ENCODE measurements around the gene OAF. TPM values are rescaled to one million over a fixed set of nuclear protein-coding genes. Genes with fewer than 3 reads are reported as not detected.
A peak's percentile ranks its signal among the peaks of the same experiment; 100 is the strongest.

Gene OAF
- polyA plus RNA-seq, 10 donors = 25.7 to 72.2 (median 52.6) TPM

DNA sequence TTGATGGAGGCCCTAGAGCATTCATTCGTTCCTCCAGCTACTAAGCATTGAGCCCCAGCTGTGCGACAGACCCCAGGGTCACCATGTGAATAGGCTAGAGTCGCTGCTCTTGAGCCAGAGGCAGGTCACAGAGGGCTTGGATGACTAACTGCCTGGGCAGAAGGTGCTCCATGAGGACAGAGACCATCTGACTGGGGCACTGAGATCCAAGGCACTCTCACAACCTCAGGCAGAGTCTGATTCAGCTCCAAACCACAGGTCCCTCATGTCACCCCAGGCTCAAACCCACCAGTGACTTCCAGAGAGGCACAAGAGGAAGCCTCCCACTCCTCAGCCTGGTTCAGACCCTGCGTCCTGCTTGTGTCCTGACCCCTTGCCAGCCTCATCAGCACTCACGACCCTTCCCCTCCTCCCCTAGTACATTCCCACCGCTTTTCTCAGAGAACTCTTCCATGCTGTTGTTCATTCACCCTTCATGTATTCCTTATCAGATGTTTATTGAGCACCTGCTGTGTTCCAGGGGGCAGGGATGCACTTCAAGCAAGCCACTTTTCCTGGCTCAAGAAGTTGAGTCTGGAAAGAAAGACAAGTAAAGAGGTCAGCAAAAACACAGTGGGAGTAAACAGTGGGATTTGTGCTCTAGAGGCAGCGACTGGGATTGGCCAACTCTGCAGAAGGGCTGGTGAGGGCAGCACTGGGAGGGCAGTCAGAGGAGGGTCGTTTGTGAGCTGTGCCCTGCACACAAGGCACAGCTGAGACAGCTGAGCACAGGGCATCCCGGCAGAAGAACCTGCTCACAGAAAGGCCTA lies 9.3 kb downstream of the OAF start:
- no peak for DNase-seq

DNA sequence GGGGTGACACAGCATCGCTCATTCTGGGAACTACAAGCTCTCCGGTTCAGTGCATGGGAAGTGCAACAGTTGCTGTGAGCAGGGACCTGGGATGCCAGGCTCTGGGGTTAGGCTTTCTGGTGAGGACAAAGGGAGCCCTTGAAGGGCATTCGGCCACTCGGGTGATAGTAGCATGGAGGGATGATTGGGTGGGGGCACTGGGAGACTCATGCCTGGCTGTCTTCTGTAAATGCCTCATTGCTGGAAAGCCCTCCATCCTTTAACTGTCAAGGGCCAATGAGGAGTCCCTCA lies 9.9 kb downstream of the OAF start:
- DNase-seq = no peak

DNA sequence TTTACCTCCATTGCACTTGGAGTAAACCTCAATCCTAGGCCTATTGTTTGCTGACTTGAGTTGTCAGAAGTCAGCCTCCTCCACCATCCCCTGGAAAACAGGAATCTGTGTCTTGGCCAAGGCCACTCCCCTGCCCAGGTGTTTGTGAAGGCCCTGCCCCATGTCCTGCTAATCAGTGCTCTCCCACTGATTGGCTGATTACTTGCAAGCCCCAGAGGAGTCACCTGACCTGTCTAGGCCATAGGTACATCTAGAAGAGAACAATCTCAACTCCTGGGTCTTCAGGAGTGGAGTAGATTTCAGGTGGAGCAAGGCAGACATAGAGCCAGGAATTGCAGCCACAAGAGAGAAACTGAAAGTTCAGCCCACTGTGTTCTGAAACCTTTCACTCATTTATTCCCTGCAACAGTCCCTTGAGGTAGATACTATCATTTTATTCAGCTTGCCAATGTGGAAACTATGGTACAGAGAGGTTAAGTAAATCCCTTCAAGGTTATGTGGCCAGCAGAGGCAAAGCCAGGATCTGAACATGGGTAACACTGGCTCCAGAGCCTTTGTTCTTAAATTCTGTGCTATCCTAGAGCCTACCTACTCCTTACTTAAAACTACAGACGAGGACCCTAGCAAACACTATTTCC lies 10.4 kb downstream of the OAF start:
- DNase-seq = no peak

DNA sequence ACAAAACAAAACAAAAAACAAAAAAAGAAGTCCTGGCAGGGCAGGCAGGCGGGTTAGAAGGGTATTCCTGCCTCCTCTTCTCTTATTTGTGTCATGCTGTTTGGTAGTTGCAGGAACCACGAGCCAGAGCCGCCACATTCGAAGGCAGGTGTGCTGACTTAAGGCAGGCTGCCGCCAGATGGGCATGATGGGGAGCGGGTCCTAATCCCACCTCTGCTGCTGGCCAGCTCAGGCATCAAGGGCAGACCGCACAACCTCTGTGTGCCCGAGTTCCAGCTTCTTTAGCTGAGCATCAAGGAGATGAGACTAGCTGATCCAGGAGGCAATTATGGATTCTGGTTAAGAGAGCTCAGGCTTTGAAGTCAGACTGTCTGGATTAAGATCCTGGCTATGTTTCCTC lies 12.1 kb downstream of the OAF start:
- DNase-seq = no peak

DNA sequence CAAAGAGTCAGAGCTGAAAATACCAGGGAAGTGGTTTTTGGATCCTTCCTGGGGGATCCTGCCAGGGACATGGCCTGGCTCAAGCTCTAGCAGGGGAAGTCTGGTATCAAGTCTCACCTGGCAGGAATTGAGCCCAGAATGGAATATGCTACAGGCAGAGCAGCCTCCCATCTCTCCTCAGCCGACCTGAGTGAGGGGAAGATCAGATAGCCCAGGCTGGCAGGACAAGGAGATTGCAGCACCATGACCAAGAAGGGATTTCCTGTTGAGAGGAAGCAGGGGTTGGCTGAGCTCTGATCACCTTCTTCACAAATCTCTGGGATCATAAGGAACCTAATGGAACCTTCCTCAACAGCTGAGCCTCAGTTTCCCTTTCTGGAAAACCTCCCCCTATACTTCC lies 13.0 kb downstream of the OAF start:
- no peak for DNase-seq

DNA sequence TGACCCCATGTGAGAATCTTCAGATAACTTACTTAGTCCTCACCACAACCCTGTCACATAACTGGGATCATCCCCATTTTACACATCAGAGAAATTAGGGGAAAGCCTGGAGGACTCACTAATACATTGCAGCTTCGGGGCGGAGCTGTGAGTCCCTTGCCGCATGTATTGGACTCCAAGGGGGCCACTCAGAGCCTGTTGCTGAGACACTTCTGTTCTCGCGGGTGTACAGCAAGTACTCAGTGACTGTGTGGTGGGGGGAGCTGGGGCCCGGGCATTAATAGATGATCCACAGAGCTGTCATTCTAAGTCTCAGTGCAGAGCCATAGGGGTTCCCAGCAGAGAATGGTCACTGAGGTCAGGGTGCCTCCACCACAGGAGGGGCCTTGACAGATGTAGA lies 13.5 kb downstream of the OAF start:
- DNase-seq = no peak

DNA sequence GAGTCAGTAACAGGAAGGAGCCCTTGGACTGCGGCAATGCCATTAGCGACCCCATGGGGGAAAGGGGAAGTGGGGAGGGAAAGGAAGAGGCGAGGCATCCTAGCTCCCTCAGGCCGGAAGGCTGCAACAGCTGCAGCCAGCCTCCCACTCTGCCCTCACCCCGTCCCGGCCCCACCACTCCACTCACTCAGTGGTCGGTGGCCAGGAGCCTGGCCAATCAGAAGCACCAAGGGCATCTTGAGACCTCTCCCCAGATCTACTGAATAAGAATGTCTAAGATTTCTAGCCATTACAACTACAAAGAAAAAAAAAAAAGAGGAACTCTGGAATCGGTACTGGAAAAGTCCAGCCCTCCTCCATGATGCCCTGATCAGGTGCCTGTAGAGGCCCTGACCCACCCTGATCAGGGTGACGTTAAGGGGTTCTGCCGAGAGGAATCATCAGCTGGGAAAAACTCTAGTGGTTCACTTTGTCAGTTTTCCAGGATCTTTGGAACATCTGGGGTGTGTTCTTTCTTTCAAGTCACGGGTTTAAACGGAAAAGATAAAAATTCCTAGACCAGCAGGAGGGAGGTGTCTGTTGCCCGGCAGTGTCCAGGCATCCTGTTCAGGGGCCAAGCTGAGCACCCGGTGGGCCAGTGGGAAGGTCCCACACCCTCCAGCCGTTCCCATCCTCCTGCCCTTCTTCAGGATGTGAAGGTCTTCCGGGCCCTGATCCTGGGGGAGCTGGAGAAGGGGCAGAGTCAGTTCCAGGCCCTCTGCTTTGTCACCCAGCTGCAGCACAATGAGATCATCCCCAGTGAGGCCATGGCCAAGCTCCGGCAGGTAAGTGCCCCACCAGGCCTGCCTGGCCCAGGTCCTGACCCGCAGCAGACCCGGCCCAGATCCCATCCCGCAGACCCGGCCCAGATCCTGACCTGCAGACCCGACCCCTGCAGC lies 14.4 kb downstream of the OAF start:
- DNase-seq = peak in 2 of 3 donors; percentile 41 to 74

DNA sequence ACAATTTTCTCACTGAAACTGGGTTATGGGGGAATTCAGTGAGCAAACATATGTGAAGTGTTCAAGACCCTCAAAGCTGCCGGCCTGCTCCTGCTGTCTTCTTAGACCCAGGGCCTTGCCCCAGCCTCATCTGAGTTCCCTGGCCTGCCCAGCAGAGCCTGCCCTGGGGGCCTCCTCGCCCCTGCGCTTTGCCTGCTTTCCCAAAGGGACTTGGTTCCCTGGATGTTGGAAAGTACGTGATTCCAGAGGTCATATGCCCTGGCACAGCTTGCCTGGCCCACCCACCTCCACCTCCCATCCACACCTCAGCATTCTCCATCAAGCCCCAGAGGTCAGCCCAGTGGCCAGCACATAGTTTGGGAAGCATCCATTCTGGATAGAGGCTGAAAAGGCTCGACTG lies 15.4 kb downstream of the OAF start:
- no peak for DNase-seq

DNA sequence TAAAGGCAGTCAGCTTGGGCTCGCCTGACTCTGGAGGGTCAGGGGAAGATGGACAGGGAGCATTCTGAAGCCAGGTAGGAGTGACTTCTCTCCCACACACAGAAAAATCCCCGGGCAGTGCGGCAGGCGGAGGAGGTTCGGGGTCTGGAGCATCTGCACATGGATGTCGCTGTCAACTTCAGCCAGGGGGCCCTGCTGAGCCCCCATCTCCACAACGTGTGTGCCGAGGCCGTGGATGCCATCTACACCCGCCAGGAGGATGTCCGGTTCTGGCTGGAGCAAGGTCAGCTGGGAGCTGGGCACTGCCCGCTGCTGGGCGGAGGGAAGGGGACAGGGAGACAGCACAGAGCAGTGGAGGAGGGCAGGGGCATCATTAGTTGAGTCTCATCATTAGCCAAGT lies 15.9 kb downstream of the OAF start:
- no peak for DNase-seq

DNA sequence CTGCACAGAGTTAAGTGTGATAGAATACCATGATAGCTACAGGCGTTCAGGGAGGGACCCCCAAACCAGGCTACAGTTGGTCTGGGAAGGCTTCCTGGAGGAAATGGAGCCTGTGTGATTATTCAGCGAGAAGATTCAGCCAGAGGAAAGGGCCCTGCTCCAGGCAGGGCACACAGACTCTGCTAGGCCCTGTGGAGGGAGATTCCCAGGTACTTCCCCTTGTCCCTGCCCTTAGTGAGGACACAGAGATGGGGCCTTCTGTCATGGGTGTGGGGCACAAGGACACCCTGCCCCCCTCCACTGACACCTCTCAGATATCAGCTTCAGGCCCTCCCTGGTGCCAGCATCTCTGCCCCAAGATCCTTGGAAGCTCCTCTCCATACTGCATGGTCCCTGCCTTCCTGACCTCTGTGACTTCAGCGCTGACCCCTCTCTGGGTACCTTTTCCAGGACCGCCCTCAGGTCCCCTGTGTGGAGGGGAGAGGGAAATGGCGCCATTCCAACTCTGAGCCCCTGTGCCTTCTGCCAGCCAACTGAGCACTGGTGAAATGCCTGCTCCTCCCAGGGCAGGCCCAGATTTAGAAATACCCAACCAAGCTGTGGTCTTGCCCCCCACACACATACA lies 16.5 kb downstream of the OAF start:
- DNase-seq = no peak

DNA sequence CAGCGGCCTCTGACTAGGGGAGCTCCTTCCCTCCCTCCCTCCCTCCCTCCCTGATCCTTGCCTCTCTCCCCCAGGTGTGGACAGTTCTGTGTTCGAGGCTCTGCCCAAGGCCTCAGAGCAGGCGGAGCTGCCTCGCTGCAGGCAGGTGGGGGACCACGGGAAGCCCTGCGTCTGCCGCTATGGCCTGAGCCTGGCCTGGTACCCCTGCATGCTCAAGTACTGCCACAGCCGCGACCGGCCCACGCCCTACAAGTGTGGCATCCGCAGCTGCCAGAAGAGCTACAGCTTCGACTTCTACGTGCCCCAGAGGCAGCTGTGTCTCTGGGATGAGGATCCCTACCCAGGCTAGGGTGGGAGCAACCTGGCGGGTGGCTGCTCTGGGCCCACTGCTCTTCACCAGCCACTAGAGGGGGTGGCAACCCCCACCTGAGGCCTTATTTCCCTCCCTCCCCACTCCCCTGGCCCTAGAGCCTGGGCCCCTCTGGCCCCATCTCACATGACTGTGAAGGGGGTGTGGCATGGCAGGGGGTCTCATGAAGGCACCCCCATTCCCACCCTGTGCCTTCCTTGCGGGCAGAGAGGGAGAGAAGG lies 18.1 kb downstream of the OAF start:
- no peak for DNase-seq

DNA sequence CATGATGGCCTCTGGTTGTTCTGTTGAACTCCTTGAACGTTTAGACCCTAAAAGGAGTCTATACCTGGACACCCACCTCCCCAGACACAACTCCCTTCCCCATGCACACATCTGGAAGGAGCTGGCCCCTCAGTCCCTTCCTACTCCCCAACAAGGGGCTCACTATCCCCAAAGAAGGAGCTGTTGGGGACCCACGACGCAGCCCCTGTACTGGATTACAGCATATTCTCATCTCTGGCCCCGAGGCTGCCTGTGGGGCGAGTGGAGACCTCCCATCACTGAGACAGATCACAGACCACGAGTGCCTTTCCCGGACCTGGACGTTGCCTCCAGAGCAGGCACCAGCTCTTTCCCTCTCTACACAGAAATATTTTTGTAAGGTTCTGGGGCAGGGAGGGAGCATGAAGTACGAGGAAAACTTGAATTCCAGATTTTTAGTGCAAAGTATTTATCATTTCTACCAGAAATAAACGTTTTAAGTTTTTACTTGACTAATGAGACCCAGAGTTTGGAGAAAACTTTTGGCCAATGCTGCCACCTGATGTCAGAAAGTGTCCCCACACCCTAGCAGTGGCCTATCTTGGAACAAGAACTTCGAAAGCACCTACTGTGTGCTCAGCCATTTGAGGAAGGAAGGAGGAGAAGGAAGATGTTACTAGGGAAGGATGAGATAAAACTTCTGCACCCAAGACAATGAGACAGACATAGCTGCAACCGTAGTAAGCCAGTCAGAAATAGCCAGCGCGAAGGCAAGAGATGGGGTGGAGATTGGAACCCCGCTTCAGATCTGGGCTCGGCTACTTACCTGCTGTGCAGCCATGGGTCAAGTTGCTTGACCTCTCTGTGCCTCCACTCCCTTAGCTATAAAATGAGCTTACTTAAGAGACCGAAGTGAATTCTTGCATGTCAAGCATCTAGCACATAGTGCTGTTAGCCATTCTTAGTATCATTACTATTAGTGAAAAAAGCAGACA lies 18.9 kb downstream of the OAF start:
- peak in 1 of 3 donors; percentile 65 for DNase-seq

DNA sequence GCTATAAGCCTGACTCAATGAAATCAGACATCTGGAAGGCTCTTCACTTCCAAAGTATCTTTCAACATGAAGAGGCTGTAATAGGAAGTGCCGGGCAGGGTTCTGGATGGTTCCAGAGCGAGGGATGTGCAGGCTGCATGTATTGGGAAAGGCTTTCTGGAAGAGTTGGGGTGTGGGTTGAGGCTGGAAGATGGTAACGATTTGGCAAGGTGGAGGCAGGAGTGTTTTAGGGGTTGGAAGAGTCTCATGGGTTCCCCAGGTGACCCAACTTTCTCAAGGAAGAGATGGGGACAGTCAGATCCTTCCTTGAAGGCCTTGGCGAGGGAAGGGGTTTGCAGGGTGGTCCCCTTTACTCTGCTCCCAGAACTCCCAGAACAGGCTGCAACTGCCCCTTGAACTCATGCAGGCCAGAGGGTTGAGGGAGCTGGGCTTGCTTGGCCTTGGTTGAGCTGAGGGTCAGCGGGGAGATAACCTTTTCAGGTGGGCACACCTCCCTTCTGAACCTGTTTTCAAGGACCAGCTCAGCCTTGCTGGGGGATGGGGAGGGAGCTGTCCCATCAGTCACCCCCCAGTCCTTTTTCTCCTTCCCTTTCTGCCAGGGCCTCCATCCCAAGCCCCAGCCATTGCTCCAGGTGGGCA lies 19.7 kb downstream of the OAF start:
- DNase-seq = no peak

DNA sequence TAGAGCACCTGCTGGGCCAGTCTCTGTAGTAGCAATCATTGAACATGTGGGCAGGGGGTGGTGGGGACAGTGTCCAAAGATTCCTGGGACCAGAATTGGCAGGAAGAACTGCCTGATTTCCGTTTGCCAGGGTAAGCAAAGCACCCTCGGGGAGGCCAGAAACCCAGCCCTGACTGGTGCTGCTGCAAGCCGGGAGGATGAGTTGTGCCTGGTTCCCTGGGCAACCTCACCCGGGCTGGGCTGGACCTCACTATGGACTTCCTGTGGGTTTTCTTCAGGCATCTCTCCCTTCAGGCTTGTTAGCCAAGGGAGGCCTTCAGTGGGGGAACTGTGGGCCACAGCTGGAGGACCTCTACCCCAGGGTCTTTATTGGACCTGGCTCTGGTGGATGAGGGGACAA lies 21.1 kb downstream of the OAF start:
- DNase-seq = no peak

DNA sequence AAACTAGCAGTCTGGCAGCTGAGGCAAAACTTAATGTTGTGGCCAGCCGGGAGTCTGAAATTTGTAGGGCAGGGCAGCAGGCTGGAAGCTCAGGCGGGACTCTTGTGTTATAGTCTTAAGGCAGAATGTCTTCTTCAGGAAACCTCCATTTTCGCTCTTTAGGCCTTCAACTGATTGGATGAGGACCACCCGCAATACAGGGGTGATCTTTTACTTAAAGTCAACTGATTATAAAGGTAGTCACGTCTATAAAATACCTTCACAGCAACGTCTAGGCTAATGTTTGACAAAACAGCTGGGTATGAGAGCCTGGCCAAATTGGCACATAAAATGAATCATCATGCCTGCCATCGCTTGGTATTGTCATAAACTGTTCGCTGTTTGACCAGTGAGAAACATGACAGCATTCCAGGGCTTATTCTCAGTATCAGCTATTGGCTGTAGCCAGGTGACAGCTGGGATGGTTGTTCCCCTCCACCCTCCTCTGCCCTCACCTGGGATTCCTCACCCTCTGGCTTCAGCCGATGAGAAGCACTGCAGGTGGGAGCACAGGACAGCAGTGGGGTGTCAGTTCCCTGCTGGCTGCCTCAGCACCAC lies 22.5 kb downstream of the OAF start:
- DNase-seq = no peak

DNA sequence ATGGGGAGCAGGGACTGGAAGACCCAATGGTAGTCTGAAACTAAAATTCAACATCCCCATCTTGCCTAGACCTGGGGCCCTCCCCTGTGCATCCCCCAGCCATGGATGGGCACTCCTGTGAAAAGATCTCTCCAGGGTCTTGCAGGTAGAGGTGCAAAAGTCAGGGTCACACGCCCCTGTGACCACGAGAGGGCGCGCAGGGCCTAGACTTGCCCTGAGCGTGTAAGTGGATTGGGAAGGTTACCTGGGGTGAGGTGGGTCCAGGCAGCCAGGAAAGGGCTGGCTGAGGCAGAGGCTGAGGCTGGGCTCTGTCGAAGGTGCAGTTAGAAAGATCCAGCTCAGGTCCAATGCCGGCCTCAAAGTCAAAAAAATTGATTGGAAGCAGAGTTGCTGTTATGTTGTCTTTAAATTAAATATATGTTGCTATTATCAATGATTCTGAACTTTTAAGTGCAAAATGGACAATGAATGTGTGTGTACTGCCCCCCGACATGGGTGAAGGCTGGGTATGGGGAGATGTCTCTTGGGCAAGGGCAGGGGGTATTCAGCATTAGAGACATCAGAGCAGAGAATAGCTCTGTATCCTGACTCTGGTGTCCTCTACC lies 24.3 kb downstream of the OAF start:
- DNase-seq = peak in 2 of 3 donors; percentile 57 to 65

DNA sequence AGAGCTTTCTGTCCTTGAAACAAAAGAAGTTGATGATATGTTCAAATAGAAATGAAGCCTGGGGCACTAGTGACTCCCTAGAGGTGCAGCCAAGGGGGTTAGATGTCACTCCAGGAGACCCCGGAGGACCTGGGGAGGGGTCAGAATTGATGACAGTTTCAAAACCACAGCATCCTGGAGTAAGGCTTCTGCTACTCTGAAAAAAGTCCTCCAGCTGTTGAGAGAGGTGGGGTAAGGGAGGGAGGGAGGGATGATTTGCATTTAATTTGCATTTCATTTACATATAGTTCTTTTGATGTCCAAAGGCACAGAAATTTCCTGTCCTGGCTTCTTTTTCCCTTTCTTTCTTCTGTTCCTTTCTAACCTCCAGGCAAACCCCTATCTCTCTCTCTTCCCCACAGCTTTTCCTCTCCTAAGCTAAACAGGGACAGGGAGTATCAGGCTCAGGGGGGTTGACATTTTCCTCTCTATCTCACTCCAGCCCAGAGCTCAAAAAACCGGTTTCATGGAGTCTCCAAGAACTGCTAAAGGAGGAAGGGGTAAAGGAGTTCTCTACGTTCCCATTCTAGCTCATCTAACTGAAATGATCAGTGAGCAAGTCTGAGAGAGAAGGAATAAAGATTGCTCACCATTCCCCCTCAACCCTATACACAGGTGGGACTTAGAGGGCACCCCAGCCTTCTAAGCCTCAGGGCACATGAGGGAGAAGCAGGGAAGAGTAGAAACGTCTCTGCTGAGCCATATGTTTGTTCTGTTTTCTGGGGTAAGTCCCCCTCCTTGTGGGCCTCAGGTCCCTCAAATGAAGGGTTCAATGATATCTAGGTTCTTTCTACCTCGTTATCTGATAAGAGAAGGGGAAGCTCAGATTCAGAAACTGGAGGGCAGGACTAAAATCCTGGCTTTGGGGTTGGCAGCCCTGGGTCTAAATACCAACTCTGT lies 25.6 kb downstream of the OAF start:
- no peak for DNase-seq

Data from muscle of back (tissue), 11 donors.